GM11168 (cell line): ENCODE measurements around the gene FMO5.

Experiments
- in situ Hi-C: fragments of 300-500 bp; cut with MboI; formaldehyde crosslinking; loops from one replicate; pipeline ENCODE4 v1.12.0; 2022; ENCODE audit warnings: low sequenced_read_pairs; ENCODE audit not compliant: unreplicated experiment

The FMO5 gene, protein sequence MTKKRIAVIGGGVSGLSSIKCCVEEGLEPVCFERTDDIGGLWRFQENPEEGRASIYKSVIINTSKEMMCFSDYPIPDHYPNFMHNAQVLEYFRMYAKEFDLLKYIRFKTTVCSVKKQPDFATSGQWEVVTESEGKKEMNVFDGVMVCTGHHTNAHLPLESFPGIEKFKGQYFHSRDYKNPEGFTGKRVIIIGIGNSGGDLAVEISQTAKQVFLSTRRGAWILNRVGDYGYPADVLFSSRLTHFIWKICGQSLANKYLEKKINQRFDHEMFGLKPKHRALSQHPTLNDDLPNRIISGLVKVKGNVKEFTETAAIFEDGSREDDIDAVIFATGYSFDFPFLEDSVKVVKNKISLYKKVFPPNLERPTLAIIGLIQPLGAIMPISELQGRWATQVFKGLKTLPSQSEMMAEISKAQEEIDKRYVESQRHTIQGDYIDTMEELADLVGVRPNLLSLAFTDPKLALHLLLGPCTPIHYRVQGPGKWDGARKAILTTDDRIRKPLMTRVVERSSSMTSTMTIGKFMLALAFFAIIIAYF

DNA sequence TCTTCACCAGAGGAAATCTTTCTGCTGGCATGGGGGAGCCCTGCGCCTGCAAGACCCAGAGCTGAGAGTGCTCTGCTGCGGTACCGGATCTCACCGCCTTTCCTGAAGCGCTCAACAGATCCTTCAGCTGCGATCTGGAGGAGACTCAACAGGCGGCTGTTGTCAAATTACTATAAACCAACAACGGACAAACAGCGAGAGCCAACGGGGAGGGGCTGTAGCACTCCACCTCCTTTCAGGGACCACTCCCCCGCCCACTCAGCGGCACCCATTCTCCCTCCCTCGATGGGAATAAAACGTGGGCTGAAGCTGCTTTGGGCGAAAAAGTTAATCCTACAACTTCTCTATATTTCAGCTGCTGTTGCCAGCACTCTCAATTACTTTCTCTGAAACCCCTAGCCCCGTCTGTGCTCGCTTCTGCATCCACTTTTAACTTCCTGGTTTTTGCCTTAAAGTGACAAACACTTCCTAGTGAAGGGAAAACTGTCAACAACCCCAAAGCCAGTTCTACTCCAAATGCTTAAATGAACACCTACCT lies at the start of gene FMO5:
Gene FMO5 (minus strand): TSS at position 147 of the 538 bp plus-strand sequence. CDS start 310 bp downstream, outside the sequence.
- in situ Hi-C loops: loop anchor here (5.0 kb wide), 1 partner anchor 53 kb away; the partner anchor contains the start of gene PRKAB2

GRCh38 chr1:147273409-147274336 lies 48.5 kb upstream of the FMO5 start:
- in situ Hi-C loops: loop anchor here (10.0 kb wide), 1 partner anchor 111 kb away; no protein-coding TSS in a partner anchor

GRCh38 chr1:147272042-147272441 lies 46.9 kb upstream of the FMO5 start:
- in situ Hi-C loops: loop anchor here (10.0 kb wide), 1 partner anchor 113 kb away; no protein-coding TSS in a partner anchor

DNA sequence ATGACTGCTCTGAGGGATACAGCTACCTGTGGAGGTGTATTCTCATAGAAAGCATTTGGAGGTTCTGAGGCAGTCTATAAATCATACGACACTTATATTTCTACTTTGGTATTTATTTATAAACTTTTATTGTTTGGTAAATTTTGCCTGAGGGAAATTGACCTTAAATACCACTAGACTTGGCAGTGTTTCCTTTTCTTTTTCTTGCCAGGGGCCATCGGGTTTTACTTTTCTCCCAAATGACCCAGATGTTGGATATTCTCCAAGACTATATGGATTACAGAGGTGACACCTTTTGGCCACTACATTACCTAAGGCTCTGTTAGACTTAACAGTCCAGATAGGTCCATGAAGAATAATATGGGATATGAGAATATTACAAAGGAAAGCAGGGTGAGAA lies 45.6 kb upstream of the FMO5 start:
- in situ Hi-C loops: loop anchor here (10.0 kb wide), 1 partner anchor 114 kb away; no protein-coding TSS in a partner anchor

- in situ Hi-C loops: no loop called here
These were observed 42.6 kb upstream of the FMO5 start for GRCh38 chr1:147267711-147268110.

DNA sequence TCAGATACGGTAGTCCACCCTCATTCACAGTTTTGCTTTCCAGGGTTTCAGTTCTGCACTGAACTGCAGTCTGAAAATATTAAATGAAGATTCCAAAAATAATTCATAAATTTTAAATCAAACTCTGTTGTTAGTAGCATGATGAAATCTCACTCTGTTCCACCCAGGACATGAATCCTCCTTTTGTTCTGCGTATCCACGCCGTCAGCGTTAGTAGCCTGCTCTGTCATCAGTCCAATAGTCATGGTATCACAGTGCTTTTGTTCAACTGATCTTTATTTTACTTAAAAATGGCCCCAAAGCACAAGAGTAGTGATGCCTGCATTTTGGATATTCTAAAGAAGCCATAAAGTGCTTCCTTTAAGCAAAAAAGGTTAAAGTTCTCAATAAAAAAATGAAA lies 41.2 kb upstream of the FMO5 start:
- in situ Hi-C loops: no loop called here

DNA sequence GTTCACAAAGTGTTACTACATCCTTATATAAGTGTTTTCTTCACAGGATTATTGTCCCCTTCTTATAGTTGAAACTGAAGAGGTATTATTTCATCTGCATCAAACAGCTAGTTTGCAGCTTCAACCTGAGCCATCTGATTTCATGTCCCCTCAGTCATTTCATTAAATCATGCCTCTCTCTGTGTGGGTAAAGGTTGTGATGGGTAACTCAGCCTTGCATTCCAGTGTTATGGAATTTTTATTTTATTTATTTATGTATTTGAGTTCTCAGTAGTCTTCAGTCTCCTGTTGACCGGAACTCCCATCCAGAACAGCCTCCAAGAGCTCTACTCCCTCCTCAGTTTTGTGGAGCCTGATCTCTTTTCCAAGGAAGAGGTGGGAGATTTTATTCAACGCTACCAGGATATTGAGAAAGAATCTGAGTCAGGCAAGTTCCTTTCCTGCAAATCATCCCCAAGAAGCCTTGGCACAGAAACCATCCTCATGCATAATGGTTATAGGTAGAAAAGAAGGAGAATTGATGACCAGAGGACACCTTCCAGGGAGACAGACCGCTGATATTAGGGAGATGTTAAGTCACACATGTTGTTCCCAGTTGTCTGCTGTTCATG lies 39.1 kb upstream of the FMO5 start:
- in situ Hi-C loops: no loop called here

DNA sequence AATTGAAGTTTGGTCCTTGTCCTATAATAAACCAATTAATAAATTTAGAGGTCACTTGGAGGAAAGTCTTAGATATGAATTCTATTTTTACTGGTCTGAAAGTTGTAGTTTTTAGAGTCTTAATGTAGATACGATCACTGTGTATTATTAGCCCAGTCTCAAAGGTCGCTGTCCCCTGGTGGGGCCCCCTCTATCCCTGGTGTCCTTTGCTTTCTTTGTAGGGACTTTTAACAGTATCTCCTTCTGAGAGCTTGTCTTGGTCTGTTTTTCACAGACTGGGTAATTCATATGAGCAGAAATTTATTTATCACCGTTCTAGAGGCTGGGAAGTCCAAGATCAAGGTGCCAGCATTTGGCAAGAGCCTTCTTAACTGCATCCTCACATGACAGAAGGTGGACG lies 35.8 kb upstream of the FMO5 start:
- in situ Hi-C loops: no loop called here

- in situ Hi-C loops: no loop called here
These were observed 27.4 kb upstream of the FMO5 start for GRCh38 chr1:147252540-147252939.

- in situ Hi-C loops: no loop called here
These were observed 22.6 kb upstream of the FMO5 start for GRCh38 chr1:147247656-147248238.

DNA sequence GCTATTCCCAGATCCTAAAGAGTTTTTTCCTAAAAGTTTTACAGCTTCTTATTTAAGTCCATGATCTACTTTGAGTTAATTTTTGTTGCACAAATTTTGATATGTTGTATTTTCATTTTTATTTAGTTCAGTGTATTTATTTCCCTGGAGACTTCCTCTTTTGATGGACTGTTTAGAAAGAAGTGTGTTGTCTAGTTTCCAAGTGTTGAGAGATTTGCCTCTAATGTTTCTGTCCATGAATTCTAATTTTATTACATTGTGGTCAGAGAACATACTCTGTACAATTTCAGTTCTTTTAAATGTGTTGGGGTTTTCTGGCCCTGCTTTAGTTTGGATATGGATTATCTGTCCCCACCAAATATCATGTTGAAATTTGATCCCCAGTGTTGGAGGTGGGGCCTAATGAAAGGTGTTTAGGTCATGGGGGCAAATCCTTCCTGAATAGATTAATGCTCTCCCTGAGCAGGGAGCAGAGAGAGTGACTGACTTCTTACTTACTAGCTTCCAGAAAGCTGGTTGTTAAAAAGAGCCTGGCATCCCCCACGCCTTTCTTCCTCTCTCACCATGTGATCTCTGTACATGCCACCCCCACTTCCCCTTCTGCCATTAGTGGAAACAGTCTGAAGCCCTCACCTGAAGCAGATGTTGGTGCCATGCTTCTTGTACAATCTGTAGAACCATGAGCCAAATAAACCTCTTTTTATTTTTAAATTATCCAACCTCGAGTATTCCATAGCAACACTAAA lies 21.9 kb upstream of the FMO5 start:
- in situ Hi-C loops: no loop called here

GRCh38 chr1:147246044-147246690 lies 21.0 kb upstream of the FMO5 start:
- in situ Hi-C loops: no loop called here

DNA sequence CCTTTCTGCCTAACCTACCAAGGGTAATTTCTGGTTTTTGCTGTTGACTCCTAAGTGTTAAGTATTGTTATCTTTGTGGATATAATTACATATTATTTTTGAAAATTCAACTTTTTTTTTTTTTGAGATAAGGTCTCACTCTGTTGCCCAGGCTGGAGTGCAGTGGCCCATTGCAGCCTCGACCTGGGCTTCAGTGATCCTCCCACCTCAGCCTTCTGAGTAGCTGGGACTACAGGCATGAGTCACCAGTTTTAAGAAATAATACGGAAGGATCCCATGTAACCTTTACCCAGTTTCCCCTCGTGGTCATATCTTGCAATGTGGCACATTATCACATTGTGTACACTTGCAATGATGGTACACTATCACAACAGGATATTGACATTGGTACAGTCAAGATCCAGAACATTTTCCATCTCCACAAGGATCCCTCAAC lies 20.5 kb upstream of the FMO5 start:
- in situ Hi-C loops: no loop called here

GRCh38 chr1:147245129-147245528 lies 20.0 kb upstream of the FMO5 start:
- in situ Hi-C loops: no loop called here

DNA sequence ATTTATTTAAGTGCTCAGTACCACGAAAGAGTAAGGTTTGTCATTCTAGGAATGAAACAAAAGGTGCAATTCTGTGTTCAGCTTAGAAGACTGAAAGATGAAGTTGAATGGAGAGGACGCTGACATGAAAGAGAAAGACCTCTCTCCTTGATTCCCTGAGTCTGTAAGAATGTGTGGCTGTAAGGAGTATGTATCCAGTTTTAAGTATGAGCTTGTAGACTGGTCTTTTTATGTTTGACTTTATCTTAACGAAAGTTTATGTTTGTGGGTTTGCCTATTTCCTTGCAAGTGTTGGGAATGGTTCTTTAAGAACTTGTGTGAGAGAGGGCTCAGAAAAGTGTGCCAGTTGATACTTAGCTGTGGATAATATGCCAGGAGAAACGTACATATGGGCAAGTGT lies 18.7 kb upstream of the FMO5 start:
- in situ Hi-C loops: no loop called here

- in situ Hi-C loops: no loop called here
These were observed 18.1 kb upstream of the FMO5 start for GRCh38 chr1:147243228-147243685.

GRCh38 chr1:147242449-147243227 lies 17.5 kb upstream of the FMO5 start, which contains the start of gene CHD1L:
CHD1L (plus strand) TSS chr1:147242684; CDS start chr1:147242704, 20 bp downstream.
- in situ Hi-C loops: no loop called here
